Measurements from ENCODE around the gene DNM3.

Gene DNM3

GRCh38 chr1:171931752-171932151, 90.5 kb downstream of the DNM3 start:
- DNase-seq = no peak

DNA sequence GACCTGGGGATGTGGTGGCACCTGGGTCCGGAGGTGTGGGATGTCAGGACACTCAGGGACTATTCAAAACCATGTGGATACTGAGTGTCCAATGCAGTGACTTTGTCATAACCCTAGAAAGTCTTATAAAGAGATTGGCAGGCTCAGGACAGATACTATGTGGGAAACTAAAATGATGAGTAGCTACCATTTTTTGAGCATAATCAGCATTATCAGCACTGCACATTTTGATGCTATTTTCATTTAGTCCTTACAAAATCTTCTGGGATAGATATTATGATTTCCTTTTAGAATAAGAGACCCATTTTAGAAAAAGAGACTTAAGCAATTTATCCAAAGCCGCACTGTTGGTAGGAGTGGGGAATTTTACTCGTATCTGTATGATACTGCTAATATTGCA, 93.4 kb downstream of the DNM3 start:
- DNase-seq = no peak

DNA sequence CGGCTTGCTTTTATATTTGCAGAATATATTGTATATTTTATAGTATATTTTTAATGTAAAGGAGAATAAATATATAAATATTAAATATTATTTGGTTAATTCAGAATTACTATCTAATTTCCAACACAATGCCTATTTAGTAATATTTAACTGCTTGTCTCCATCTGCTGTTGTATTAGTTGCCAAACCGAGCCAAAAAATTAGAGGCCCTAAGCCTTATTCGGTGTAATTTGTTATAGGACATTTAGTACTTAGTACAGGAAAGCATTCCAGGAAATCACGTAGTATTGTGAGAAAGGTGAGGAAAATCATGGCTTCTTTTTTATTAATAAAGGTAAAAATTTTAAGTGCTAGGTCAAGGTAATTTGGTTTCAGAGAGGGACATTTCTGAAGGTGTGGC, 93.8 kb downstream of the DNM3 start:
- DNase-seq = no peak

DNA sequence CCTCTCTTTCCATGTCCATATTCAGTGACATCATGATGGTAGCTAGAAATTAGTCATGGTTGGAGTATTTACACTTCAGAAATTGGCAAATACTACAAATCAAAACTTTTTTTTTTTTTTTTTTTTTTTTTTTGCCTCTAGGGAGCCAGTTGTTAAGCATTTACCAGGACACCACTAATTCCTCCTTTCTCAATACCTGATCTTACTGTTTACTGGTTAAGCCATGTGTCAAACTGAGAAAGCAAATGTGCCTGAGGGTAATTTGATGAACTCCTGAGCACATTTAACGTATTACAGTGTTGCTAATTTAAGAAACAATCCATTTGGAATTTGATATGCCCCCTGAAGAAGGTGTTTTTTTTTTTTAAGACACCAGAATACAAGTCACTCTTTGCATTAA, 94.4 kb downstream of the DNM3 start:
- DNase-seq = no peak

GRCh38 chr1:171937938-171938337, 96.6 kb downstream of the DNM3 start:
- no peak for DNase-seq

DNA sequence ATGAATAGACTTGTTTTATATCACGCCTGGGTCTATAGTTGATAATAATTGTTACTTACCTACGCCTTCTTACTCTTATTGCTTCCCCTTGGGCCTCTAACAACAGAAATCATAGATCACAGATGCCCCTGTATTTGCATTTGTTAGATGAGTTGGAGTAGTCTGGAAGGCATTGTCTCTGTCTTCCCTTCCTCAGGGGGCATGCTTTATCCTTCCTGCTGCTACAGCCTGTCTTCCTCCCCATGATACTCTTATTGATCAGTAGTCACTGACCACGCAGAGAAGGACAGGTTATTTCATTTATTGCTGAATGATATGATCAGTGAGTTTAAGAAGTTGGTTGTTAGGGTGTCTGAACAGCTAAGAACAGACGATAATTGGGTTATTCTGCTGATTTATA, 98.4 kb downstream of the DNM3 start:
- DNase-seq = no peak

DNA sequence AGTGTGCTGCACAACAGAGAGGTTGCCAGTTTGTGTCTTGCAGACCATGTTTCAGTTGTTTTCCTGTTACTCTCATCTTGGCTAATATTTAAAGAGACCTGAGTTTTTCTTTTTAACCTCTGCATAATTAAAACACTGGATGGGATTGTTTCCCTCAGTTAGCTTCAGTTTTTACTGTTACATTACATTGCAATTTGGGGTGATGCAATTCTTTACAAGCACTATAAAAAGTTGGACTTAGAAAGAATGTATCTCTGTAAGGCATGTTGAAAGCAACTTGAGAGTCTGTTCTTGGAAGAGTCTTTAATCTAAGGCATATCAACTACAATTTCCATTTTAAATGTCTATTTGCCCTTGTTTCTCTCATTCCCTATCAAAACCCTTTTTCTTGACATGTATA, 99.1 kb downstream of the DNM3 start:
- no peak for DNase-seq

DNA sequence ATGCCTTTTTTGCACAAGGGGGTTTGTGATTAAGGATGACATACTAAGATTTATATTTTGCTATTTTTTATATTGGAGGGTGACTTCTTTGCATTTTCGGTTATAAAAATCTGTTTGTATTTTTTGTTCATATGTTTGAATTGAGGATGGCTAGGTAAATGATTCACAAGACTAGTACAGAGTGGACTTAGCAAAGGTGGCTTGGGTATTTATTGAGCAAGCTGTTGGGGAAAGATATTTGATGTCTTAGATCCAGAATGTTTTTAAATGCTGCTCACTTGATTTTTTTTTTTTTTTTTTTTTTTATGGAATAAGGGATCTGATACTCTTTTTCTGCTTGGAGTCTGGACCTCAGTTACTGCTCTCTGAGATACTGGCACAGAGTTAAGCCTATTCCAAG, 100.6 kb downstream of the DNM3 start:
- DNase-seq = no peak

- DNase-seq = no peak
Measured at GRCh38 chr1:171943973-171944561, 102.8 kb downstream of the DNM3 start.

DNA sequence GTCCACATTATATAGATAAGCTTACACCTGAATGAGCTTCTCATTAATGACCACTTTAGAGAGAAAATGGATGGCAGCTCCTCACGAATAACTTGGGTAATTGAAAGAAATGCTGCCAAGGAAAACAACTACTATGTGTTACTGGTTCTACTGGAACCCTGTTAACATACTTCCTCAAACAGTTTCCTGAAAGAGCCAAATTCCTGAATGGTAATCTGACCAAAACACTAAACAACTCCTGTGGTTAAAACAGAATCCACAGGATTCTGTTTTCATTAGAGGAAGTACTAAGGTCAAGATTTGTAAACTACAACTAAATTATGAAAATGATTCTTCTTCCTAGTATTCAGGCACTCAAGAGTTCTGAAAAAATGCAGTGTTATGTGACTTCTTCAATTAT, 107.2 kb downstream of the DNM3 start:
- no peak for DNase-seq

GRCh38 chr1:171949316-171949715, 108.0 kb downstream of the DNM3 start:
- no peak for DNase-seq

DNA sequence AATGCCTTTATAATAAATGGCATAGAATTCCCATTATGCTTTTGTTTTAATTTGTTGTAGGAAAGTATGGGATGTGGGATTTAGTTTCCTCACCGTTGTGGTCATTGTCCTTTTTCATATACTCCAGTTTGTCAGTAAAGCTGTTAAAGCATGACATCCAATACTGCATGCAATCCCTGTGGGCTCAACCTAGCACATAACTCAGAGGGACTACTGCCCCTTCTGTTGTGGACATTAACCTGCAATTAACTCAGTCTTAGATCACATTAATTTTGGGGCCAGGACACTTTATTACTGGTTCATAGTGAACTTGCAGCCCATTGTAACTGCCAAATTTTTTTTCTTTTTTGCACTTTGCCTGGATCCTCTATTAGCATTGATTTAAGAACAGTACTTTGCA, 112.5 kb downstream of the DNM3 start:
- no peak for DNase-seq

DNA sequence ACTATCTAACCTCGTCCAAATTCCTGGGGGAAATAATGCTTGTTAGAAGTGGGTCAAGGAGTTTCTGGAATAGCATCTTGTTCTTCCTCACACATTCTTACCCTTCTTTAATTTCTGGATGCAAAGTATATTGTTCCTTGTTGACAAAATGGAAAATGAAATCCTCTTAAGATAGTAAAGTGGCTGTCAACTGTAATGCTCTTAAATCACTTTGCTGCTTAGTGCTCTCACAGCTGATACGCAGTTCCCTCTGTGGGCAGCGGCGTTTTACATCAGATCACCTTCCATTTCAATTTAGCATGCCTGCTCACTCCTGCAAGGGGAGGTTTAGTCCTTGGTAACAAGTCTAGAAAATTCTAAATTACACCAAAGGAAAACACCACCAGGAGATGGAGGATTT, 113.1 kb downstream of the DNM3 start:
- no peak for DNase-seq

DNA sequence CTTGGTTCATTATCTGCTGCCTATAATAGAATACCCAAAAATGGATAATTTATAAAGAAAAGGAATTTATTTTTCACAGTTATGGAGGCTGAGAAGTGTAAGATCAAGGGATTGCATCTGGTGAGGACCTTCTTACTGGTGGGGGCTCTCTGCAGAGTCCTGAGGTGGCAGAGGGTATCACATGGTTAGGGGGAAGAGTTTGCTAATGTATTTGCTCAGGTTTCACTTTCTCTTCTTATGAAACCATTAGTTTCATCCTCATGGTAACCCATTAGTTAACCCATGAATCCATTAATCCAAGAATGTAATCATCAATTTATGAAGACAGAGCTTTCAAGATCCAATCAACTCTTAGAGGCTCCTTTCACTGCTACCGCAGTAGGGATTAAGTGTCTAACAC, 120.6 kb downstream of the DNM3 start:
- no peak for DNase-seq

DNA sequence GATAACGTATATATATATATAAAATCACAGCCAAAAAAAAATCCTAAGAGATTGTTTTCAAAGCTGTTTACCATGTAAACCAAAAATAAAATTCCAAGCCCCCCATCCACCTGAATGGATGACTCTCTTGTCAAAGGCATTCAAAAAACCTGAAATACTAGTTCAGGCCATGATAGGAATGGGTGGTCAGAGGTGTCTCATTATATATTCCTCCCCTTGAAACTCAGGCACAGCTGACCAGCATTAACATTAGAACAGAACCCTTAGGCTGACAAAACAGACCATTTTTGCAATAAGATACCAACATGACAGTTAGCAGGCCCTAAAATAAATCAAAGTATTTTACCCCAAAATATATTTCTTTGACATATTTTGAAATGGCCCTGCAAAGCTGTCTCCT, 122.5 kb downstream of the DNM3 start:
- DNase-seq = no peak

DNA sequence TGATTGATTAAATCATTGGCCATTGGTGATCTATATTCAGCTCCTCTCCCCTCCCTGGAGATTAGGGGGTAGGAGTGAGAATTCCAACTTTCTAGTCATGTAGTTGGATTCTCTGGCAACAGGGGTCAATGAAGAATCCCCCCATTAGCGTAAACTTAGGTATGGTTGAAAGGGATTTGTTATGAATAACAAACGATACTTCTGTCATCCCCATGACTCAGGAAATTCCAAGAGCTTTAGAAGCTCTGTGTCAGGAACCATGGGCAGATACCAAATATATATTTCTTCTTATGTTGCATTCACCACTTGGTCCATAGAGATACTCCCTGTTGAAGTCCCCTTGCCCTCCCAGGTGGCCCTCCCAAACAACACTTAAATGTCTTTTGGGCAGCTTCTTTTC, 124.5 kb downstream of the DNM3 start:
- no peak for DNase-seq

GRCh38 chr1:171966426-171967220, 125.3 kb downstream of the DNM3 start:
- DNase-seq = no peak

- DNase-seq = no peak
Measured at GRCh38 chr1:171969226-171969625, 127.9 kb downstream of the DNM3 start.

GRCh38 chr1:171969813-171970212, 128.5 kb downstream of the DNM3 start:
- no peak for DNase-seq

DNA sequence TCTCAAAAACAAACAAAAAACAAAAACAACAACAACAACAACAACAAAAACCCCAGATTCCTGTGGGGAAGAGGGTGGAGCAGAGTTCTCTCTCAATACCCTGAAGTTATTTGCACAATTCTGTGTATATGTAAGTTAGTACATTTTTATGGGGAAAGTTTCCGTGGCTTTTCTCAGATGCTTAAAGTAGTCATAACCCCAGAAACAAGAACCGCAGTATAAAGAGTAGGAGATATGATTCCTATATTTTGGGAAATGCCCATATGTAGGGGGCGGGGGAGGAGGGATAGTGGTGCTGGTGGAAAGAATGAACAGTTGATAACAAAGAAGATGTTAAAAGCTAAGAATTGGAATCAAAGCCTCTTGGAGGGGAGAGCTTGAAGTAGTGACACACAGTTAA, 131.5 kb downstream of the DNM3 start:
- DNase-seq = no peak

DNA sequence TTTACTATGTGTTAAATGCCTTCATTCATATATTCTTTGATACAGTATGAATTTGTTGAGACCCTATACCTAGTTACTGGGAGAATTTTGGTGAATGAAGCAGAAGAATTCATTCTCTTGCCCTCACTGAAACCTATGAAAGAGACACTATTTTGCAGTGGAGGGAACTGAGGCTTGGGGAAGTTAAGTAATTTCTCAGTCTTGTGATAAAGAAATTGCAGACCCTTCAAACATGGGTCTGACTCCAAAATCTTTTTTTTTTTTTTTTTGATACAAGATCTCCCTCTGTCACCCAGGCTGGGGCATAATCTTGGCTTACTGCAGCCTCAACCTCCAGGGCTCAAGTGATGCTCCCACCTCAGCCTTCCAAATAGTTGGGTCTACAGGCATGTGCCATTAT, 132.1 kb downstream of the DNM3 start:
- no peak for DNase-seq

GRCh38 chr1:171981303-171981702, 140.0 kb downstream of the DNM3 start:
- DNase-seq = no peak

GRCh38 chr1:171983584-171983983, 142.3 kb downstream of the DNM3 start:
- no peak for DNase-seq

DNA sequence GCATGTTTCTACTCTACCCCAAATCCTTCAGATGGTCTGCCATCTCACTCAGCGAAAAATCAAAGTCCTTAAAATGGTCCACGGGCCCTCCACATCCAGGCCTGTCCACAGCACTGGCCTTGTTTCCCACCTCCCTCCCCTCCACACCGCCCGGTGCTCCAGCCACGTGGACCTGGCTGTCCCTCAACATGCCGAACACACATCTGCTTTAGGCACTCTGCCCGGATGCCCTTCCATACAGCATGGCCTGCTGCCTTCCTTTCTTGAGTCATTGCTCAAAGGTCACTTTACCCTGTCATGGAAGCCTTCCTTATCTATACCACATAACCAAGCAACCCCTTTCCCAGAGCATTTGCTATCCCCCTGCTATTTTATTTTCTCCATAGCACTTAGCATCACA, 143.0 kb downstream of the DNM3 start:
- DNase-seq = no peak

- no peak for DNase-seq
Measured at GRCh38 chr1:171984850-171985485, 143.7 kb downstream of the DNM3 start.
